Activated T-helper 1 cell treated with anti-CD3 and anti-CD28 coated beads, Interleukin-12 subunit alpha, Interleukin-12 subunit beta, Interleukin-2, Interleukin-4 antibody, amounts not matched to agents 30 ng/mL and 10 ng/mL and 1 ng/mL, durations not matched to agents 14 hours and 24 hours and 36 hours (primary cell): ENCODE data around the gene COQ7. TPM values are rescaled to one million over a fixed set of nuclear protein-coding genes. Genes with fewer than 3 reads are reported as not detected.

Experiments
- DNase-seq: peaks from one replicate; pipeline ENCODE4 v3.0.0; 2021; ENCODE audit warnings: low spot score
- H3K27ac Mint-ChIP-seq: one replicate; pipeline ENCODE4 v1.8.0; 2021; ENCODE audit warnings: mild to moderate bottlenecking, mixed read lengths
- H3K27me3 Mint-ChIP-seq: one replicate; pipeline ENCODE4 v1.8.0; 2022; ENCODE audit warnings: mild to moderate bottlenecking, moderate library complexity, mixed read lengths; ENCODE audit not compliant: insufficient read depth
- H3K36me3 Mint-ChIP-seq: one replicate; pipeline ENCODE4 v1.8.0; 2021; ENCODE audit warnings: low read depth, mixed read lengths
- H3K4me1 Mint-ChIP-seq: one replicate; pipeline ENCODE4 v1.8.0; 2021; ENCODE audit warnings: low read depth, mixed read lengths
- H3K4me3 Mint-ChIP-seq: one replicate; pipeline ENCODE4 v1.8.0; 2021; ENCODE audit warnings: mild to moderate bottlenecking, moderate library complexity, mixed read lengths
- H3K9me3 Mint-ChIP-seq: one replicate; pipeline ENCODE4 v1.8.0; 2021; ENCODE audit warnings: mixed read lengths
- intact Hi-C: fragments of 100-400 bp; cut with micrococcal nuclease; formaldehyde crosslinking; loops from one replicate; pipeline ENCODE4 v1.15.1; 2024
- total RNA-seq: library from RNA; stranded (reverse); gene quantifications from 2 replicates; pipeline ENCODE4 v1.2.3, GENCODE V29; 2022

Gene COQ7
- total RNA-seq, 1 donor from 2014 or later = 17.3 TPM

- H3K9me3 Mint-ChIP-seq = no peaks in the 10 kb centered on the region
- no peak overlapping the region for H3K27ac Mint-ChIP-seq
- peaks cover 14% of the 10 kb centered on the region for H3K4me1 Mint-ChIP-seq
- DNase-seq = peak; percentile 39
- H3K4me3 Mint-ChIP-seq = no peak overlapping the region
- intact Hi-C loops = no loop called here
- peaks cover 16% of the 10 kb centered on the region for H3K36me3 Mint-ChIP-seq
- H3K27me3 Mint-ChIP-seq = peaks cover 1% of the 10 kb centered on the region
These were observed 4.7 kb downstream of the COQ7 start for GRCh38 chr16:19071811-19072777.

DNA sequence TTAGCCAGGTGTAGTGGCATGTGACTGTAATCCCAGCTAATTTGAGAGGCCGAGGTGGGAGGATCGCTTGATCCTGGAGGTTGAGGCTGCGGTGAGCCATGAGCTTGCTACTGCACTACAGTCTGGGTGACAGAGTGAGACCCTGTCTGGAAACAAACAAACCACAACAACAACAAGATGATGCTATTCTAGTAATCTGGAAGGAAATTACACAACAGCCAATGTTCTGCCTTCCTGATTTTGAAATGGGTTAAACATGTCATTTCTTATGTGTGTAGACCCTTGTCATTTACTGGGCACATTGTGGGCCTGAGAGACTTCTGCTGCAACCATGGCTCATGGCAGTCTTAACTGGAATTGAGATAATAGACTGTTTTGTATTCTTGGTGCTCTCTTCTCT, 5.9 kb downstream of the COQ7 start:
- no peaks in the 10 kb centered on the region for H3K27me3 Mint-ChIP-seq
- peaks cover 16% of the 10 kb centered on the region for H3K36me3 Mint-ChIP-seq
- no peak overlapping the region for H3K4me3 Mint-ChIP-seq
- DNase-seq = no peak
- intact Hi-C loops = no loop called here
- H3K27ac Mint-ChIP-seq = no peak overlapping the region
- H3K4me1 Mint-ChIP-seq = peaks cover 10% of the 10 kb centered on the region
- no peaks in the 10 kb centered on the region for H3K9me3 Mint-ChIP-seq

DNA sequence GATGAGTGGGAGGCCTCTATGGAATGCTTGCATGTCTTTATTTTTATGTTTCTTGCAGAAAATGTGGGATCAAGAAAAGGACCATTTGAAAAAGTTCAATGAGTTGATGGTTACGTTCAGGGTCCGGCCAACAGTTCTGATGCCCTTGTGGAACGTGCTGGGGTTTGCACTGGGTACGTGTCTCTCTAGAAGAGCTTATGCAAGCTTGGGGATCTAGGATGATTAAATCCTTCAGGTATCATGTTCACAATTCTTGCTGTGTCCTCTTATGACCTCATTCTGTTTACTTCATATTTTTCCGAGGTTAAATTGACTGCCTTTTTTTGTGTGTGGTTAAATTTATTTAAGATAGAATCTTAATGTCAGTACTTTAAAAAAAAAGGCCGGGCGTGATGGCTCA, 6.4 kb downstream of the COQ7 start:
- Mint-ChIP-seq H3K27ac (no peak overlapping the region), H3K4me3 (no peak overlapping the region), H3K36me3 (peaks cover 16% of the 10 kb centered on the region), H3K9me3 (no peaks in the 10 kb centered on the region), H3K27me3 (no peaks in the 10 kb centered on the region), H3K4me1 (peaks cover 10% of the 10 kb centered on the region)
- intact Hi-C loops = no loop called here
- DNase-seq = no peak

DNA sequence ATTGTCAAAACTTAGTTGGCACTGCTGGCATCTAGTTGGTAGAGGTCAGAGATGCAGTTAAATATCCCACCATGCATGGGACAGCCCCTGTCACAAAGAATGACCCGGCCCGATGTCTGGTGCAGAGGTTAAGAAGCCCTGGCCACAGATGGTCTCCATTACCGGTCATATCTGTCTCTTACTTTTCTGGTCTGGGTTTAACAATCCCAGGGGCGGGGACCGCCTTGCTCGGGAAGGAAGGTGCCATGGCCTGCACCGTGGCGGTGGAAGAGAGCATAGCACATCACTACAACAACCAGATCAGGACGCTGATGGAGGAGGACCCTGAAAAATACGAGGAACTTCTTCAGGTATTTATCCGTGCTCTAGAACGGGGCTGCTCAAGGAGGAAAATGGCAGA, 8.1 kb downstream of the COQ7 start:
- intact Hi-C loops = no loop called here
- H3K4me3 Mint-ChIP-seq = no peak overlapping the region
- H3K27ac Mint-ChIP-seq = no peak overlapping the region
- peaks cover 10% of the 10 kb centered on the region for H3K4me1 Mint-ChIP-seq
- no peaks in the 10 kb centered on the region for H3K27me3 Mint-ChIP-seq
- H3K9me3 Mint-ChIP-seq = no peaks in the 10 kb centered on the region
- no peak for DNase-seq
- peaks cover 16% of the 10 kb centered on the region for H3K36me3 Mint-ChIP-seq

- Mint-ChIP-seq H3K36me3 (peaks cover 9% of the 10 kb centered on the region), H3K4me1 (no peaks in the 10 kb centered on the region)
- intact Hi-C loops = no loop called here
These were observed 10.5 kb downstream of the COQ7 start for GRCh38 chr16:19077879-19078278.

GRCh38 chr16:19083670-19084069, 16.3 kb downstream of the COQ7 start:
- Mint-ChIP-seq H3K27me3 (peaks cover 7% of the 10 kb centered on the region), H3K36me3 (peaks cover 2% of the 10 kb centered on the region), H3K9me3 (no peaks in the 10 kb centered on the region), H3K27ac (no peak overlapping the region), H3K4me3 (no peak overlapping the region), H3K4me1 (no peaks in the 10 kb centered on the region)
- no peak for DNase-seq
- intact Hi-C loops = no loop called here

More at GRCh38 chr16:19077879-19078278, 10.5 kb downstream of the COQ7 start:
- Mint-ChIP-seq H3K27ac (no peak overlapping the region), H3K4me3 (no peak overlapping the region), H3K9me3 (no peaks in the 10 kb centered on the region), H3K27me3 (no peaks in the 10 kb centered on the region)
- DNase-seq = no peak

- intact Hi-C loops = no loop called here
- H3K27me3 Mint-ChIP-seq = peaks cover 7% of the 10 kb centered on the region
- H3K4me3 Mint-ChIP-seq = no peak overlapping the region
- no peaks in the 10 kb centered on the region for H3K4me1 Mint-ChIP-seq
- DNase-seq = no peak
- no peak overlapping the region for H3K27ac Mint-ChIP-seq
- H3K36me3 Mint-ChIP-seq = peaks cover 2% of the 10 kb centered on the region
- no peaks in the 10 kb centered on the region for H3K9me3 Mint-ChIP-seq
These were observed 16.7 kb downstream of the COQ7 start for GRCh38 chr16:19084139-19084538.

DNA sequence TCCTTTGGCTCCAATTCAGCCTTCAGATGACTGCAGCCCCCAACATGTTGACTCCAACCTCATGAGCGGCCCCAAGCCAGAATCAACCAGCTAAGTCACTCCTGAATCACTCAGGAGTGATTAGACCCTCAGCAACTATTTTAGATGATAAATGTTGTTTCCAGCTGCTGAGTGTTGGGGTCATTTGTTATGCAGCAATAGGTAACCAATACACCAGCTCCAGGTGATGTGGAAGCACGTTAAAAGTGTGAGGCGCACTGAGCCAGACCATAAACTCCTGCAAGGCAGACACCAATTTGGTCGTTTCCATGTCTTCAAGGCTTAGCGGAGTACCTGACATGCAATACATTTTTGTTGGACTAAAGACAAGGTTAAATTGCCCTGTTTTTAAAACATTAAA, 17.5 kb downstream of the COQ7 start:
- intact Hi-C loops = no loop called here
- no peak overlapping the region for H3K27ac Mint-ChIP-seq
- no peaks in the 10 kb centered on the region for H3K4me1 Mint-ChIP-seq
- H3K9me3 Mint-ChIP-seq = no peaks in the 10 kb centered on the region
- no peak for DNase-seq
- no peak overlapping the region for H3K4me3 Mint-ChIP-seq
- peaks cover 2% of the 10 kb centered on the region for H3K36me3 Mint-ChIP-seq
- peaks cover 7% of the 10 kb centered on the region for H3K27me3 Mint-ChIP-seq

- H3K9me3 Mint-ChIP-seq = no peaks in the 10 kb centered on the region
- no peak overlapping the region for H3K27ac Mint-ChIP-seq
- H3K4me1 Mint-ChIP-seq = no peaks in the 10 kb centered on the region
- intact Hi-C loops = loop anchor here (1.0 kb wide), 6 partner anchors 18 to 417 kb away; partner anchors contain the start of gene COQ7
- peaks cover 2% of the 10 kb centered on the region for H3K36me3 Mint-ChIP-seq
- no peak overlapping the region for H3K4me3 Mint-ChIP-seq
- peaks cover 7% of the 10 kb centered on the region for H3K27me3 Mint-ChIP-seq
- DNase-seq = no peak
These were observed 18.3 kb downstream of the COQ7 start for GRCh38 chr16:19085679-19086200.

GRCh38 chr16:19086322-19087199, 19.1 kb downstream of the COQ7 start:
- Mint-ChIP-seq H3K36me3 (peaks cover 2% of the 10 kb centered on the region), H3K4me1 (no peaks in the 10 kb centered on the region), H3K27me3 (peaks cover 7% of the 10 kb centered on the region), H3K4me3 (peak overlapping the region; percentile 54), H3K27ac (no peak overlapping the region), H3K9me3 (peaks cover 1% of the 10 kb centered on the region)
- peak; percentile 75 for DNase-seq
- intact Hi-C loops = loop anchor here (1.0 kb wide), 6 partner anchors 19 to 416 kb away; partner anchors contain the start of gene COQ7

- DNase-seq = no peak
- H3K9me3 Mint-ChIP-seq = peaks cover 17% of the 10 kb centered on the region
- intact Hi-C loops = no loop called here
- no peak overlapping the region for H3K27ac Mint-ChIP-seq
- H3K36me3 Mint-ChIP-seq = no peaks in the 10 kb centered on the region
- H3K4me3 Mint-ChIP-seq = no peak overlapping the region
- H3K4me1 Mint-ChIP-seq = no peaks in the 10 kb centered on the region
- peaks cover 7% of the 10 kb centered on the region for H3K27me3 Mint-ChIP-seq
These were observed 21.0 kb downstream of the COQ7 start for GRCh38 chr16:19088341-19088916.

- Mint-ChIP-seq H3K27me3 (peaks cover 7% of the 10 kb centered on the region), H3K27ac (no peak overlapping the region), H3K9me3 (peaks cover 17% of the 10 kb centered on the region), H3K4me1 (no peaks in the 10 kb centered on the region), H3K4me3 (no peak overlapping the region), H3K36me3 (no peaks in the 10 kb centered on the region)
- no peak for DNase-seq
- intact Hi-C loops = no loop called here
These were observed 22.1 kb downstream of the COQ7 start for GRCh38 chr16:19089410-19089955.
